Measurements from ENCODE around the gene SLC22A23. TPM values are rescaled to one million over a fixed set of nuclear protein-coding genes. Genes with fewer than 3 reads are reported as not detected.

The SLC22A23 gene
- polyA plus RNA-seq, 1 donor (not counting 4 experiments of a cell fraction or from before 2014, with no cell fraction given), result 4.3 TPM

DNA sequence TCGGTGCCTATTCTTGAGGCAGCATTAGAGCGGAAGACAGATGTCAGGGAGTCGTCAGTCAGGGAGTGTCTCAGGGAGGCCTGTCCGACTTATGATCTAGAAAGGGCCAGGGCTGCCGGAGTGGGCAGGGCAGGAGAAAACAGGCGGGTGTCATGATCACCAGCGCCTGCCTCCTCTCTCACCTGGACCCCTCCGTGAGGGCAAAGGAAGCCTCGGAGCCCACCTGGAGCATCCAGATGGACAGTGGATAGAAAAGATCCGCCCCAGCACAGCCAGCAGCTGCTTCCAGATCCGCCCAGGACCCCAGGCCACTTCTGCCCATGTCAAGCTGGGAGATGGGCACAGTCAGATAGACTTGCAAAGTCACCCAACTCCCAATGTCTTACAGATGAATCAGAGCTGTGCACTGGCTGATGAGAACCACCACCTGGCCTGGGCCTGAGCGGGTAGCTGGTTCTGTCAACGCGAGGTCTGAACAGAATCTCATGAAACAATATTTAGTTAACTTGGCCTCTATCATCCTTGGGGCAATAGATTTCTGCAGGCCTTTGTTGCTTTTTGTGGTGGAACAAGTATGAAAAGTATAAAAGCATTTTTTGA lies 175.9 kb downstream of the SLC22A23 start:
- FAIRE-seq, result no peak
- H3K4me2 ChIP-seq (ENCODE audit: control insufficient read depth, extremely low read depth, insufficient read depth, low read depth, low read length), result no peak overlapping the region

GRCh38 chr6:3280091-3280490 lies 176.8 kb downstream of the SLC22A23 start:
- H3K27ac ChIP-seq (ENCODE audit: control insufficient read depth, insufficient read depth, low read length), result no peak overlapping the region
- no peak overlapping the region for H3K4me2 ChIP-seq (ENCODE audit: control insufficient read depth, extremely low read depth, insufficient read depth, low read depth, low read length)
- H3K36me3 ChIP-seq (ENCODE audit: control insufficient read depth in 2 of 2, extremely low read depth in 1 of 2, insufficient read depth in 2 of 2, low read length in 2 of 2), result peaks cover 0 to 12% of the 10 kb centered on the region in 2 experiments
- no peak for DNase-seq (ENCODE audit: low read depth, low spot score)
- H3K9me1 ChIP-seq (ENCODE audit: control insufficient read depth, extremely low read depth, insufficient read depth, low read length), result no peaks in the 10 kb centered on the region
- peaks cover 4% of the 10 kb centered on the region for H4K20me1 ChIP-seq (ENCODE audit: control insufficient read depth, extremely low read depth, insufficient read depth, low read length)
- no peaks in the 10 kb centered on the region for H3K79me2 ChIP-seq (ENCODE audit: control insufficient read depth, insufficient read depth, low read length)
- H3K9me3 ChIP-seq (ENCODE audit: control insufficient read depth, low read depth, low read length), result no peaks in the 10 kb centered on the region
- H3K9ac ChIP-seq (ENCODE audit: control insufficient read depth, extremely low read depth, insufficient read depth, low read length), result no peak overlapping the region
- no peaks in the 10 kb centered on the region for H3K27me3 ChIP-seq (ENCODE audit: control insufficient read depth, extremely low read depth, insufficient read depth, low read length)
- H3K4me1 ChIP-seq (ENCODE audit: control insufficient read depth, extremely low read depth, insufficient read depth, low read length), result peaks cover 10% of the 10 kb centered on the region
- no peak for FAIRE-seq
- no peak overlapping the region for H2AFZ ChIP-seq (ENCODE audit: control insufficient read depth, low read length)
- dilution Hi-C loops (cut with MboI; ENCODE audit: extremely low pct_ligation_motif_present, low sequenced_read_pairs), result no loop called here
- H3K4me3 ChIP-seq (ENCODE audit: control insufficient read depth in 2 of 3, extremely low read depth in 1 of 3, insufficient read depth in 2 of 3, low read depth in 1 of 3, low read length in 3 of 3), result no peak overlapping the region
- TF ChIP-seq CTCF (optimal IDR thresholded peaks at IDR 0.05 in 1 of 3, IDR thresholded peaks at IDR 0.05 in 1 of 3, conservative IDR thresholded peaks at IDR 0.05 in 1 of 3; ENCODE audit: extremely low read depth in 1 of 3, insufficient read depth in 2 of 3, low read length in 3 of 3) (no peak), EZH2 (IDR thresholded peaks at IDR 0.05; ENCODE audit: low read length) (no peak)

More for the DNA sequence above, 175.9 kb downstream of the SLC22A23 start:
- Histone ChIP-seq H3K36me3 (ENCODE audit: control insufficient read depth in 2 of 2, extremely low read depth in 1 of 2, insufficient read depth in 2 of 2, low read length in 2 of 2) (peaks cover 0 to 12% of the 10 kb centered on the region in 2 experiments), H3K27me3 (ENCODE audit: control insufficient read depth, extremely low read depth, insufficient read depth, low read length) (no peaks in the 10 kb centered on the region), H3K9ac (ENCODE audit: control insufficient read depth, extremely low read depth, insufficient read depth, low read length) (no peak overlapping the region), H2AFZ (ENCODE audit: control insufficient read depth, low read length) (no peak overlapping the region), H4K20me1 (ENCODE audit: control insufficient read depth, extremely low read depth, insufficient read depth, low read length) (peaks cover 4% of the 10 kb centered on the region), H3K4me3 (ENCODE audit: control insufficient read depth in 2 of 3, extremely low read depth in 1 of 3, insufficient read depth in 2 of 3, low read depth in 1 of 3, low read length in 3 of 3) (no peak overlapping the region), H3K9me3 (ENCODE audit: control insufficient read depth, low read depth, low read length) (no peaks in the 10 kb centered on the region), H3K4me1 (ENCODE audit: control insufficient read depth, extremely low read depth, insufficient read depth, low read length) (peaks cover 10% of the 10 kb centered on the region), H3K79me2 (ENCODE audit: control insufficient read depth, insufficient read depth, low read length) (no peaks in the 10 kb centered on the region), H3K27ac (ENCODE audit: control insufficient read depth, insufficient read depth, low read length) (no peak overlapping the region), H3K9me1 (ENCODE audit: control insufficient read depth, extremely low read depth, insufficient read depth, low read length) (no peaks in the 10 kb centered on the region)
- dilution Hi-C loops (cut with MboI; ENCODE audit: extremely low pct_ligation_motif_present, low sequenced_read_pairs), result no loop called here
- no peak for DNase-seq (ENCODE audit: low read depth, low spot score)
- TF ChIP-seq CTCF (optimal IDR thresholded peaks at IDR 0.05 in 1 of 3, IDR thresholded peaks at IDR 0.05 in 1 of 3, conservative IDR thresholded peaks at IDR 0.05 in 1 of 3; ENCODE audit: extremely low read depth in 1 of 3, insufficient read depth in 2 of 3, low read length in 3 of 3) (no peak), EZH2 (IDR thresholded peaks at IDR 0.05; ENCODE audit: low read length) (no peak)

Measured in keratinocyte (primary cell).